ENCODE data around the gene ZNF75A. TPM values are rescaled to one million over a fixed set of nuclear protein-coding genes. Genes with fewer than 3 reads are reported as not detected.
A peak's percentile ranks its signal among the peaks of the same experiment; 100 is the strongest.

The ZNF75A gene
- total and polyA plus RNA-seq, 9 of the 15 experiments (the other 6 are each of a cell fraction or from before 2014, with no cell fraction given) = 7.2 to 24.5 (median 17.1) TPM

GRCh38 chr16:3305109-3306068 lies at the start of gene ZNF75A, which contains the start of gene TIGD7 (continued):
- no peak for TF ChIP-seq DDX20 (tag; IDR thresholded peaks at IDR 0.05; ENCODE audit: low read depth)
- TF ChIP-seq SRSF7 (optimal IDR thresholded peaks at IDR 0.05; ENCODE audit: low read depth, low read length) = no peak
- no peak for TF ChIP-seq SNRNP70 (optimal IDR thresholded peaks at IDR 0.05; ENCODE audit: low read depth, low read length)
- TF ChIP-seq SRF (CRISPR knock-in tag; IDR thresholded peaks at IDR 0.05) = peak in 1 of 2 experiments; percentile 18; a peak in 2 of 4 replicates
- TF ChIP-seq E2F5 (CRISPR knock-in tag; IDR thresholded peaks at IDR 0.05) = peak; percentile 39; the same call in 1 of the 2 replicates
- no peak for TF ChIP-seq RBM39 (optimal IDR thresholded peaks at IDR 0.05; ENCODE audit: low read depth, low read length)
- TF ChIP-seq ZNF79 (CRISPR knock-in tag; IDR thresholded peaks at IDR 0.05; ENCODE audit: low read depth) = no peak
- no peak for TF ChIP-seq TFAM (CRISPR knock-in tag; conservative IDR thresholded peaks at IDR 0.05)
- TF ChIP-seq ILK (tag; IDR thresholded peaks at IDR 0.05; ENCODE audit: borderline replicate concordance, low read depth) = no peak
- no peak for TF ChIP-seq RBM17 (IDR thresholded peaks at IDR 0.05; ENCODE audit: borderline replicate concordance, low read depth, low read length)
- TF ChIP-seq MEF2D (tag; conservative IDR thresholded peaks at IDR 0.05; ENCODE audit: low read depth) = 0 out of 2 replicates have a peak, but pooled peaks have one; percentile 23
- no peak for TF ChIP-seq MEF2A (IDR thresholded peaks at IDR 0.05; ENCODE audit: control insufficient read depth, low read depth, low read length)
- no peak for TF ChIP-seq MXD1 (CRISPR knock-in tag; IDR thresholded peaks at IDR 0.05; ENCODE audit: borderline replicate concordance, poor library complexity, severe bottlenecking)
- TF ChIP-seq ZBTB11 (CRISPR knock-in tag; IDR thresholded peaks at IDR 0.05) = peak in 1 of 3 experiments; percentile 71; a peak in 2 of 6 replicates
- TF ChIP-seq SLC30A9 (CRISPR knock-in tag; IDR thresholded peaks at IDR 0.05) = no peak
- no peak for TF ChIP-seq ZNF354B (CRISPR knock-in tag; IDR thresholded peaks at IDR 0.05)
- no peak for TF ChIP-seq ZBTB34 (CRISPR knock-in tag; IDR thresholded peaks at IDR 0.05)
- 0 out of 2 replicates have a peak, but pooled peaks have one; percentile 61 for TF ChIP-seq E2F3 (CRISPR knock-in tag; IDR thresholded peaks at IDR 0.05)
- TF ChIP-seq ZNF511 (CRISPR knock-in tag; IDR thresholded peaks at IDR 0.05) = peak; percentile 96
